Right atrium auricular region (tissue), 2 donors: ENCODE results near the gene TUBA1B. TPM values are rescaled to one million over a fixed set of nuclear protein-coding genes. Genes with fewer than 3 reads are reported as not detected.
"Not testable (repeated sequence)": the region's sequence is repeated elsewhere in the genome, so short reads cannot be mapped to it uniquely, and the experiment has no call there.

ENCODE experiments used
- DNase-seq: peaks from one replicate; pipeline ENCODE4 v3.0.0-alpha.2; 2019; ENCODE audit warnings: low spot score
- H3K27ac ChIP-seq, 2 donors: fragments of 200-600 bp; sonication (generic); 1 replicate in 1 of 2; 2 replicates in 1 of 2; pipeline ENCODE4 v1.5.1; 2016 to 2019
- H3K27me3 ChIP-seq, 2 donors: fragments of 200-600 bp; sonication (generic); one replicate each; pipeline versions ENCODE4 v1.5.1 to v1.6.0; 2017 to 2019
- H3K36me3 ChIP-seq: fragments of 200-600 bp; sonication (generic); one replicate; pipeline ENCODE4 v1.5.1; 2016
- H3K4me1 ChIP-seq, 2 donors: fragments of 200-600 bp; sonication (generic); one replicate each; pipeline versions ENCODE4 v1.5.1 to v1.6.0; 2017 to 2019
- H3K4me3 ChIP-seq, 2 donors: fragments of 200-600 bp; sonication (generic); 1 replicate in 1 of 2; 2 replicates in 1 of 2; pipeline ENCODE4 v1.5.1; 2017 to 2019; ENCODE audit warnings: mild to moderate bottlenecking in 1 of 2, moderate library complexity in 1 of 2
- H3K9me3 ChIP-seq, 2 donors: fragments of 200-600 bp; sonication (generic); one replicate each; pipeline ENCODE4 v1.5.1; 2019
- total RNA-seq, 2 donors: library from RNA; depleted of rRNA; stranded (reverse); fragments of >200 nt; gene quantifications; one replicate each; pipeline ENCODE4 v1.1.0, GENCODE V29; 2016
- TF ChIP-seq, protein P1 (sequence below), 2 donors: fragments of 200-600 bp; sonication (generic); IDR thresholded peaks; one replicate each; pipeline ENCODE4 v1.5.1; 2019; ENCODE audit warnings: antibody characterized with exemption in 2 of 2

TUBA1B gene
- total RNA-seq: 100 to 1,000 TPM; 348 to 654 TPM

DNA sequence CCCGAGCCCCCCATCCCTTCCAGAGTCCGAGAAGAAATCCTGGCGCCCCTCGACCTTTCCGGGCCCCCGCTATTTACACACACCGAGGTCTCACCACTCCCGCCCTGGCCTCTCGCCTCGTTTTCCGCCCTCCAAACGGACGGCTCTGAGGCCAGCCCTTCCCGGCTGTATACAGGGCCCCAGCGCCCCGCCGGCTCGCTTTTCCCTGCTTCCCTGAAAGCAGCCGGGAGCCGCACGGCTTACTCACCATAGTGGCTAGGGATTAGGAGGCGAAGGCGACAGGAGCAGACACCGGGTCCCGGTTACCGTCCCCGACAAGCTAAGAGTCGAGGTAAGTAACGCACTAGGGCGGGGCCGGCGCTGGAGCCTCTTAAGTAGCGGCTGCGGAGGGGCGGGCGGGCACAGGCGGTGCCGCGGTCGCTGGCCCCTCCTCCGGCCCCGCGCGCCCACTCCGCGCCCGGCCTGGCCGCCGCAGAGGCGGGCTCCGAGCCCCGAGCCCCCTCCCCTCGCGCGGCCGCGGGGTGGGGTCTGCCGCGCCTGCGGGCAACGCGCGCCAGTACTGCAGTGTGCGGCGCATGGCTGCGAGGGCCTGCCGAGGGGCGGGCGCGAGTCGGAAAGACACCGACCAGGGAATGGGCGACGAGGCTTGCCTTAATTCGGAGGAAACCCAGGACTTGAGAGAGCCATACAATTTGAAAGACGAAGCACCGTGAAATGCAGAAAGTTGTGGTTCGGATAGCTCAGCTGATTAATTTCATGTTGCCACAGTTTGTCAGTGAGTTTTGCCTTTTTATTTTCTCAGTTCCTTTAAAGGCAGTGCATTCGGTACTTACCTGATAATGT, at the start of gene TUBA1B:
Gene TUBA1B (minus strand): TSS at position 345 of the 843 bp plus-strand sequence. CDS start 95 bp downstream, at position 250.
- Histone ChIP-seq H3K27ac (peak within 1 kb of the TSS; percentile 97 to 98), H3K4me1 (peaks cover 0 to 31% of the 10 kb centered on the region in 2 donors), H3K4me3 (peak within 1 kb of the TSS; percentile 71 to 88), H3K9me3 (no peaks in the 10 kb centered on the region), H3K36me3 (peaks cover 30% of the 10 kb centered on the region), H3K27me3 (no peaks in the 10 kb centered on the region)
- TF ChIP-seq, protein P1, sequence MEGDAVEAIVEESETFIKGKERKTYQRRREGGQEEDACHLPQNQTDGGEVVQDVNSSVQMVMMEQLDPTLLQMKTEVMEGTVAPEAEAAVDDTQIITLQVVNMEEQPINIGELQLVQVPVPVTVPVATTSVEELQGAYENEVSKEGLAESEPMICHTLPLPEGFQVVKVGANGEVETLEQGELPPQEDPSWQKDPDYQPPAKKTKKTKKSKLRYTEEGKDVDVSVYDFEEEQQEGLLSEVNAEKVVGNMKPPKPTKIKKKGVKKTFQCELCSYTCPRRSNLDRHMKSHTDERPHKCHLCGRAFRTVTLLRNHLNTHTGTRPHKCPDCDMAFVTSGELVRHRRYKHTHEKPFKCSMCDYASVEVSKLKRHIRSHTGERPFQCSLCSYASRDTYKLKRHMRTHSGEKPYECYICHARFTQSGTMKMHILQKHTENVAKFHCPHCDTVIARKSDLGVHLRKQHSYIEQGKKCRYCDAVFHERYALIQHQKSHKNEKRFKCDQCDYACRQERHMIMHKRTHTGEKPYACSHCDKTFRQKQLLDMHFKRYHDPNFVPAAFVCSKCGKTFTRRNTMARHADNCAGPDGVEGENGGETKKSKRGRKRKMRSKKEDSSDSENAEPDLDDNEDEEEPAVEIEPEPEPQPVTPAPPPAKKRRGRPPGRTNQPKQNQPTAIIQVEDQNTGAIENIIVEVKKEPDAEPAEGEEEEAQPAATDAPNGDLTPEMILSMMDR (IDR thresholded peaks at IDR 0.05): no peak
- DNase-seq: peak; percentile 93

GRCh38 chr12:49174218-49174617, 43.0 kb upstream of the TUBA1B start:
- H3K27ac ChIP-seq: no peak overlapping the region
- no peaks in the 10 kb centered on the region for H3K27me3 ChIP-seq
- no peak for DNase-seq
- no peaks in the 10 kb centered on the region for H3K9me3 ChIP-seq
- TF ChIP-seq, protein P1 (IDR thresholded peaks at IDR 0.05): no peak
- H3K36me3 ChIP-seq: no peaks in the 10 kb centered on the region
- H3K4me3 ChIP-seq: no peak overlapping the region
- H3K4me1 ChIP-seq: no peaks in the 10 kb centered on the region

- H3K27me3 ChIP-seq: no peaks in the 10 kb centered on the region
- no peak overlapping the region for H3K27ac ChIP-seq
- TF ChIP-seq, protein P1 (IDR thresholded peaks at IDR 0.05): no peak
- DNase-seq: no peak
- no peaks in the 10 kb centered on the region for H3K4me1 ChIP-seq
- H3K4me3 ChIP-seq: no peak overlapping the region
- no peaks in the 10 kb centered on the region for H3K9me3 ChIP-seq
- H3K36me3 ChIP-seq: no peaks in the 10 kb centered on the region
Observed at GRCh38 chr12:49170924-49171323, 39.7 kb upstream of the TUBA1B start.

- no peak overlapping the region for H3K27ac ChIP-seq
- no peaks in the 10 kb centered on the region for H3K27me3 ChIP-seq
- no peaks in the 10 kb centered on the region for H3K36me3 ChIP-seq
- H3K9me3 ChIP-seq: no peaks in the 10 kb centered on the region
- TF ChIP-seq, protein P1 (IDR thresholded peaks at IDR 0.05): no peak
- no peaks in the 10 kb centered on the region for H3K4me1 ChIP-seq
- no peak overlapping the region for H3K4me3 ChIP-seq
- no peak for DNase-seq
Observed at GRCh38 chr12:49165114-49165513, 33.9 kb upstream of the TUBA1B start.

GRCh38 chr12:49161901-49162300, 30.7 kb upstream of the TUBA1B start:
- not testable (repeated sequence) for H3K36me3 ChIP-seq, H3K27me3 ChIP-seq, DNase-seq, H3K9me3 ChIP-seq, H3K4me1 ChIP-seq, H3K27ac ChIP-seq, H3K4me3 ChIP-seq

GRCh38 chr12:49161092-49161795, 30.0 kb upstream of the TUBA1B start:
- TF ChIP-seq, protein P1 (IDR thresholded peaks at IDR 0.05): no peak
- Histone ChIP-seq H3K9me3 (no peaks in the 10 kb centered on the region), H3K4me3 (no peak overlapping the region), H3K27ac (no peak overlapping the region), H3K4me1 (no peaks in the 10 kb centered on the region), H3K27me3 (no peaks in the 10 kb centered on the region), H3K36me3 (no peaks in the 10 kb centered on the region)
- DNase-seq: no peak
